GM18951 (cell line): ENCODE results near the gene UBE3A.

Experiments
- POLR2A ChIP-seq: IDR thresholded peaks from 4 replicates; pipeline ENCODE4 v1.6.1; 2011; ENCODE audit warnings: mild to moderate bottlenecking; ENCODE audit not compliant: insufficient read length, insufficient read depth; ENCODE audit errors: extremely low read depth
- in situ Hi-C: fragments of 300-500 bp; cut with MboI; formaldehyde crosslinking; loops from one replicate; pipeline ENCODE4 v1.12.0; 2022; ENCODE audit warnings: low sequenced_read_pairs, mixed read lengths, inconsistent platforms; ENCODE audit not compliant: unreplicated experiment

UBE3A gene

DNA sequence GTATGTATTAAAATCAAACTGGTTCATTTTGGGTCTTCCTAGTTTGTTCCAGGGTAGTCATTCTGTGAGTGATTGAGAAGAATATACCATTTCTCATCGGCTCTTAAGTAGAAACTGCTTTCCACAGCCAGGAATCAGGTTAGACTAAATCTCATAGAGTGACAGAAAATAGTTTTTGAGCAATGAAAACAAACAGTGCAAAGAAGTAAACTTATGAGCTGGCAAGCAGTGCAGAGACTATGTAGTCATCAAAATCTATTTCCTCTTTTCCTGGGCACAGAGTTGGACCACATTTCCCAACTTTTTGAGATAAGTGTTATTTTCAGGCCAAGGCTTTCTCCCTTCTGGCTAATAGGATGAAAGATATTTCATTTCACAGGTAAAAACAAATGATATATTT lies 66.5 kb downstream of the UBE3A start:
- TF ChIP-seq POLR2A: no peak
- in situ Hi-C loops: no loop called here

DNA sequence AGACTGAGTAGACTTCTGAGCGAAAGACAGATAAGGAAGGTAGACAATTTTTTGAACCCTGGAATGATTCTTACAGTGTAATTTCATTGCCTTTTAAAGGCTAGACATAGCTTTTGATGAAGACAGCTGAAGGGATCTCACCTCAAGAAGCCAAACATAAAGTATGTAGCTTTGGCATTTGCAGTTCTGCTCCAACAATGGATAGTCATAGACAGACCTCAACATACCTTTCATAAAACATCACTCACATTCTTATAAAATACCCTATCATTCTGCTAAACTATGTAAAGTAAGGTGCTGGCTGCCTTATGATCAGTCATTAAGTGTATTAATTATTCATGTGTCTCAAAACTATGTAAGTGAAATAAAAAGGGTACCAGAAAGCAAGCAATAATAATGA lies 70.0 kb downstream of the UBE3A start:
- TF ChIP-seq POLR2A: no peak
- in situ Hi-C loops: no loop called here

DNA sequence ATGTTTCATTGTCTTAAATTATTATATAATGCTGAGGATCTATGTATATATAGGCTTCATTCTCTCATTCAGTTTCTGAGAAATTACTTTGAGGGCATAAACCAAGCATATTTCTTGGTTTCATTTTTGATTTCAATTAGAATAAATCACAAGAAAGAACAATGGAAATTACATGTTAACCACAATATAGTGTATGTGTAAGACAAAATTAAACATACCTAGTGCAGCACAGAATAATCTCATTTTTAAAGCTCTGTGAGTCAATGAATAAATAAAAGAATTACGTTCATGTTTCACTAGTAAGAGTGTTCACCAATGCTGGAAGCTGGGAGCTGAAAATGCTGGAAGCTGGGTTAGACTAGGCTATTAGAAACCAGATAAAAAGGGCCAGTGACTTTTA lies 72.8 kb downstream of the UBE3A start:
- in situ Hi-C loops: no loop called here
- TF ChIP-seq POLR2A: no peak

DNA sequence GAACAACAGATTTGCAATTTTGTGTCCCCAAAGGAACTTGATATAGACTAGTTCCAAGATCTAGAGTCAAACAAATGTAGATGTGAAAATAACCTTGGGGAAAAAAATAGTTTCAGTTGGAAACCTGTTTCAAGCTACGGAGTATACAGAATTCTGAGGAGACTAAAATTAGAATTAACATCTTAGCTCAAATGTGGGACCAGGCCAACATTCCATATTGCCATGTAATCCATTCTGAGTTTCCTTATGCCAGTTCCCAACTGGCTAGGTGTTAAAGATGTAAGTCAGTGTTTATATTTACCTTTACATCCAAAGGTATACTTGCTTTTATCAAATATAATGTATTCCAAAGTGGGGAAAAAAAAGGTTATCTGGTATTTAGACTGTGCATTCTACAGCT lies 76.3 kb downstream of the UBE3A start:
- no peak for TF ChIP-seq POLR2A

DNA sequence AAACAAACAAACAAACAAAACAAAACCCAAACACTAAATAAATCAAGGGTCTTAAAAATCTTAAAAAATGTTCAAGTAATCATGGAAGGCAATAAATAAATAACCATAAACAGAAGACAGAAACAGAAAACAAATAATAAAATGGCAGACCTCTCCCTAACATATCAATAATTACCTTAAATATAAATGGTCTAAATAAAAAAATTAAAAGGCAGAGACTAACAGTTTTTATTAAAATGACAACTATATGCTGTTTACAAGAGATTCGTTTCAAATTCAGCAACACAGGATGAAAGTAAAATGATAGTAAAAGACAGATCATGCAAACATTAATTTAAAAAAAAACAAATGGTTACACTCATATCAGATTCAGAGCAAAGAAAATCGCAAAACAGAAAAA lies 91.1 kb downstream of the UBE3A start:
- TF ChIP-seq POLR2A: no peak
- in situ Hi-C loops: no loop called here

More for the DNA sequence above, 76.3 kb downstream of the UBE3A start:
- in situ Hi-C loops: no loop called here

DNA sequence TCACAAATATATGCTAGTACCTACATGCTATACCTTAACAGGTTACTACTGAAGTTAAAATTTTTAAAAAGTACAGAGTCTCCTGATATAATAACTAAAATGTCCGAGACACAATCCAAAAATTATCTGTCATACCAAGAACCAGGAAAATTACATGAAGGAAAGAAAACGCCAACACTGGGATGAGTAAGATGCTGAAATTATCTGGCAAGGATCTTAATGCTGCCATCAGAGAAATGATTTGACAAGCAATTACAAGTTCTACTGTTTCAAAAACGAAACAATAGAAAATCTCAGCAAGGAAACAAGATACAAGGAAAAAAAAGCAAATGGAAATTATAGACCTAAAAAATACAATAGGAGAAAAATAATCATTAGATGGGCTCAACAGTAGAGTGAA lies 92.5 kb downstream of the UBE3A start:
- TF ChIP-seq POLR2A: no peak
- in situ Hi-C loops: no loop called here

DNA sequence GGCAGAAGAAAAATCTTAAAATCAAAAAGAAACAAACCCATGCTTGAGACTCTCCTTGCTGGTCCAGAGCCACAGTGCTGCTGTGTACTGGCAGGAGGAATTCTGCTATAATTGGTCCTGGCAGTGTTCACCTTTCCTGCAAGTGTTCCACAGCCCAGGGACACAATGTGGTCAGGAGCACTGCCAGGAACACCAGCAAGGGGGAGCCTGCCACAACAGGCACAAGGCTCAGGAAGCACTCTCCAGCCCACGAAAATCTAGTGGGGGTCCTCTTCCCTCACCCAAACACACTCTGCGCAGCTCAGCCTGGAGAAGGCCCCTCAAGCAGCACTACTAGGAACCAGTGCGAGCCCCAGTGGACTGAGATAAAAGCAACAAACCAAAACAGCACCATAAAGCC lies 92.9 kb downstream of the UBE3A start:
- TF ChIP-seq POLR2A: no peak
- in situ Hi-C loops: no loop called here

DNA sequence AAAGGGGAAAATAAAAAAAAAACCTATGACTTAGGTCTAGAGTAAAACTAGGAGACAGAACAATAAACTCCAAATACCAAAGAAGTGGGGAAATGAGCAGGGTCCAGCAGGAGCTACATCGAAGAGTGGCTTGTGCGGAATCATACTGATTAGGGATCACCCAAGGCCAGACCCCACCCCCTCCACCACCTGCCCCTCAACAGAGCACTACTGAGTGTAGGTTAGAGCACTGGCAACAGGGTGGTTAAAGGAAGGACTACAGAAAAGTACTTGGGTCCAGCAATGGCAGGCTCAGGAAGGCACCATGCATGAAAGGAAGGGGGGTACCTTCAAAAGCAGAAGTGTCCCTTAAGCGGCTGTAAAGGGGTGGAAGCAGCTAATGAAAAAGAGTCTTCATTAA lies 96.2 kb downstream of the UBE3A start:
- in situ Hi-C loops: no loop called here

DNA sequence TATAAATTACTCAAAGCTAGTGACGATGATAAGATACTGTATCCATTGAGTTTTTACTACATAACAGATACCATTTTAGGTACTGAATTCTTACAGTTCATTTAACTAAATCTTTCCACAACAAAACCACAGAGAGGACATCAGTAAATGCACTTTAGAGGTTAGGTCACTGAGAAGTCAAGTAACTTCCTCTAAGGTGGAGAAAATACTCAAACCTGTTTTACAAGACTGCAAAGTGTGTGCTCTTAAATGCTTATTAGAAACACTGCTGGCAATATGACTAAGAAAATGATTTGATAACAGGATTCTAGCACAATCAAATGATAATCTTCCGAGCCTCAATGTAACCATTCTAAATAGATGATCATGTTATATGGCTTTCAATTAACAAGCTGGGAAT lies 99.4 kb downstream of the UBE3A start:
- in situ Hi-C loops: no loop called here
- no peak for TF ChIP-seq POLR2A

More for the DNA sequence above, 96.2 kb downstream of the UBE3A start:
- TF ChIP-seq POLR2A: no peak

DNA sequence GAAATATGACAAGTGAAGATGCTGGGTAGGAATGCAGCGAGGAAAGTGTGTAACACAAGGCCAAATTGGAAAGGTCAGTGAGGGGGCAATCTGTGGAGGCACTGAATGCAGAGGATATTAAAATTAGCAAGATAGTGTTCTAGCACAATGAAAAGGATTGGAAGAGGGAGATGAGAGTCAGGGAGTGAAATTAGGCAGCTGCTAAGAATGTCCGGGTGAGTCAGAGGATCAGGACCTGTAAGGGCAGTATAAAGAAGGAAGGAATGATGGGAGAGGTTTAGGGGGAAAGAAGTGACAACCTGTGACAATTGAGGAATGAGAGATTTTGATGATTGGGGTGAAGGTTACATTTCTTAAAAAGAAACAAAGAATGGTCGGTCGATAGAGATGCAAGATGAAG lies 103.5 kb downstream of the UBE3A start:
- no peak for TF ChIP-seq POLR2A
- in situ Hi-C loops: no loop called here

DNA sequence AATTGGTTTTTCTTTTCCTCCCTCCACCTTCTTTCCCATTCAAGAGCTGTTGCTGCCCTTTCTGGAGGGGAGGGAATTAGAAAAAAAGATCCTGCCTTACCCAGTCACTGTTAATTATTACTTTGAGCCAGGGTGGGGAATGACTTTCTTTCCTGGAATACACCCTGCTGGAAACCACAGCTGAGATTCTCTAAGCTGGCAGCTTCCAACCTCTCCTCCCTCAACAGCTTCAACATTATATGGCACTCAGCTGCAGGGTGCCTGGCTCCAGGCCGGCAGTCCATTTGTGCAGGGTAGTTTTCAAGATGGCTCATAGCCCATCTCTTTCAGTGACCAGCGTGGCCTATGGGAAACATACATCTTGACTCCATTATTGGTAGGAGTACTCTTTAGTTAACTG lies 105.8 kb downstream of the UBE3A start:
- in situ Hi-C loops: no loop called here
- no peak for TF ChIP-seq POLR2A

DNA sequence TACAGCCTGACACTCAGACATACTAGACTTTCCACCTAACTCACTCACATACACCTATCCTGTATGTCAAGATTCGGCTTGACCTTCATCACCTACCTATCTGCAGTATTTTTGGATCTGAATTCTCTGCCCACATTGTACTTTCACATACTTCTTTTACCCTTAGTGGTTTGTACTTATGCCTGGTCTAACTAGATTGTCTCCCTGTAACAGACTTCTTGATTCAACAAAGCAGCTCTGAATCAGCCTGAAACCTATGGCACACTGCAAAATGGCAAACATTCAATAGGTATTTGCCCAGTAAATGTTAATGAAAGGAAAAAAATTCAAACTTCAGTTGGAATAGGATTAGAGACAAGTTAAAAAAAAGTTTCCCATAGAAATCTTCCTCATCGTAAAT lies 106.5 kb downstream of the UBE3A start:
- TF ChIP-seq POLR2A: no peak
- in situ Hi-C loops: no loop called here

DNA sequence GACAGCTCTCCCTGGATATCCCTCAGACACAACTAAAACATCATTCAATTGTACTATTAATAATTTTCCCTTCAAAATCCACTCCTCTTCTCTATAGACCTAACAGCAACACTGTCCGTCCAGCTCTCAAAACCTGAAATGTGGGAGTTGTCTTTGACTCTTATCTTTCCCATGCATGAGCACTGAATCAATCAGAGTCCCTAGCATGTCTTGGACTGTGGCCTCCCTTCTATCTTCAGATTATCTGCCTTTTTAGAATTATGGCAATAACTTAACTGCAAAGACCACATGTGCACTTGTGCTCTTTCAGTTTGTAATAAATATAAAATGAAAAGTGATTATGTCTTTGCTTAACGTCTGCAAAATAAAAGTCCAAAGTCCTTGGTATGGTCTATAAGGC lies 107.0 kb downstream of the UBE3A start:
- TF ChIP-seq POLR2A: no peak
- in situ Hi-C loops: no loop called here

DNA sequence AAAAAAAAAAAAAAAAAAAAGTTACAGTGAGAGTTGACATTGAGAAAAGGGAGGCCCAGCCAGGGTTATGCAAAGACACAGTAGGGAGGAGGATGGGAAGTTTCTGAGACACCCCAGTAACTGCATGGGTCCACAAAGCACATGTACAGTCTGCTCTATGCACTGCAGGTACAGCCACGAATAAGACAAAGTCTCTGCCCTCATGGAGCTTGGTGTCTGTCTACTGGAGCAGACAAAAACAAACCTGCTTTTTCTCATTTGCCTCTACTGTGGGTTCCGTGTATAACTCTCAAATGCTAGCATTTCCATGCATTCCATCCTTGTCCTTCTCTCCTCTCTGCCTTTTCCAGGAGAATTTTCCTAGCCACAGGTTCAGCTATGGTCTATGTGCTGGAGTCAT lies 107.4 kb downstream of the UBE3A start:
- no peak for TF ChIP-seq POLR2A
- in situ Hi-C loops: no loop called here

DNA sequence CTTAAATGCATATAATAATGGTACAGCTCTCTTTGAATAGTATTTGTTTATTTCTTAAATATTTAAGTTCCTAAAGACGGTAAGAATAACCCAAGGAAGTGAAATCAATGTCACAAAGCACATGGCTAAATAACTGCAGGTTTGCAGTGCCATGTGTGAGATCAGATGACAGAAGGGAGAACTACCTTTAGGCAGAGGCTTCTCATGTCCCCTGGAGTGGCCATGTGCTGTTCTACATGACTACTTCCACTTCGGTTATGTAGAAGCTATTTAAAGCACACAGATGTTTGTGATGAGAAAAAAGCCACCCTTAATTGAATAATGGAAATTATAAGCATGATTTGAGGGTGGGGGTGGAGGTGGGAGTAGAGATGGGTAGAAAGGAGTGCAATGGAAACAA lies 109.1 kb downstream of the UBE3A start:
- in situ Hi-C loops: no loop called here

More for the DNA sequence above, 109.1 kb downstream of the UBE3A start:
- no peak for TF ChIP-seq POLR2A
